Omental fat pad (tissue), 4 donors: ENCODE data around the gene ARL4C. TPM values are rescaled to one million over a fixed set of nuclear protein-coding genes. Genes with fewer than 3 reads are reported as not detected.

Experiments used
- ATAC-seq: fragments of 150-250 bp; one replicate; pipeline ENCODE4 v1.9.1; 2016; ENCODE audit warnings: mild to moderate bottlenecking, moderate library complexity; ENCODE audit not compliant: low FRiP score
- DNase-seq: peaks from one replicate; pipeline ENCODE4 v3.0.0-alpha.2; 2019; ENCODE audit warnings: low spot score
- CTCF ChIP-seq, 3 donors: fragments of 450-650 bp; IDR thresholded peaks; one replicate each; pipeline ENCODE4 v1.5.1; 2016 to 2017; ENCODE audit warnings: antibody characterized with exemption in 3 of 3, mild to moderate bottlenecking in 3 of 3, moderate library complexity in 2 of 3
- total RNA-seq, 4 donors: library from RNA; depleted of rRNA; stranded (reverse); fragments of >200 nt; gene quantifications; one replicate each; pipeline ENCODE4 v1.1.0, GENCODE V29; 2016

The ARL4C gene
- total RNA-seq, 4 donors from 2014 or later, result 13.7 to 32.2 (median 19.3) TPM

GRCh38 chr2:234451852-234452625 lies 44.8 kb downstream of the ARL4C start:
- ATAC-seq (peak; percentile 87), DNase-seq (no peak)
- TF ChIP-seq CTCF (IDR thresholded peaks at IDR 0.05), result no peak

- DNase-seq (no peak), ATAC-seq (no peak)
- no peak for TF ChIP-seq CTCF (IDR thresholded peaks at IDR 0.05)
These were observed 45.6 kb downstream of the ARL4C start for GRCh38 chr2:234451242-234451641.

GRCh38 chr2:234450431-234451124 lies 46.3 kb downstream of the ARL4C start:
- DNase-seq, result no peak
- no peak for TF ChIP-seq CTCF (IDR thresholded peaks at IDR 0.05)
- ATAC-seq, result no peak

- ATAC-seq (no peak), DNase-seq (no peak)
- no peak for TF ChIP-seq CTCF (IDR thresholded peaks at IDR 0.05)
These were observed 48.2 kb downstream of the ARL4C start for GRCh38 chr2:234448506-234449184.

- DNase-seq, result no peak
- TF ChIP-seq CTCF (IDR thresholded peaks at IDR 0.05), result no peak
- ATAC-seq, result no peak
These were observed 48.9 kb downstream of the ARL4C start for GRCh38 chr2:234447963-234448362.

- no peak for DNase-seq
- no peak for TF ChIP-seq CTCF (IDR thresholded peaks at IDR 0.05)
- no peak for ATAC-seq
These were observed 49.7 kb downstream of the ARL4C start for GRCh38 chr2:234447189-234447588.
